NOMO-1 treated with dmso at 0.1 percent for 144 hours (cell line): Measurements from ENCODE around the gene SASH1.

Source experiments
- DNase-seq: peaks from one replicate; lab custom pipeline; 2025; ENCODE audit not compliant: unreplicated experiment; lab: John Stamatoyannopoulos, UW

Gene SASH1

GRCh38 chr6:148429423-148429822 is 86.8 kb downstream of the SASH1 start:
- DNase-seq = no peak

GRCh38 chr6:148430897-148431296 is 88.3 kb downstream of the SASH1 start:
- no peak for DNase-seq

- no peak for DNase-seq
Measured at GRCh38 chr6:148431413-148431812, 88.8 kb downstream of the SASH1 start.

GRCh38 chr6:148431840-148432239 is 89.2 kb downstream of the SASH1 start:
- DNase-seq = no peak

GRCh38 chr6:148432462-148433195 is 90.0 kb downstream of the SASH1 start:
- DNase-seq = no peak

GRCh38 chr6:148435386-148435785 is 92.7 kb downstream of the SASH1 start:
- no peak for DNase-seq

GRCh38 chr6:148436466-148436865 is 93.8 kb downstream of the SASH1 start:
- DNase-seq = no peak

GRCh38 chr6:148438632-148439031 is 96.0 kb downstream of the SASH1 start:
- DNase-seq = no peak

- no peak for DNase-seq
Measured at GRCh38 chr6:148440016-148440415, 97.4 kb downstream of the SASH1 start.

GRCh38 chr6:148440877-148441453 is 98.3 kb downstream of the SASH1 start:
- DNase-seq = no peak

- peak; percentile 30 for DNase-seq
Measured at GRCh38 chr6:148441454-148441911, 98.8 kb downstream of the SASH1 start.

- no peak for DNase-seq
Measured at GRCh38 chr6:148443798-148444560, 101.3 kb downstream of the SASH1 start.

- no peak for DNase-seq
Measured at GRCh38 chr6:148445116-148445515, 102.5 kb downstream of the SASH1 start.

- DNase-seq = no peak
Measured at GRCh38 chr6:148445620-148446019, 103.0 kb downstream of the SASH1 start.

- DNase-seq = no peak
Measured at GRCh38 chr6:148446681-148447080, 104.0 kb downstream of the SASH1 start.

GRCh38 chr6:148447521-148448230 is 105.0 kb downstream of the SASH1 start:
- DNase-seq = no peak

GRCh38 chr6:148448369-148449012 is 105.9 kb downstream of the SASH1 start:
- peak; percentile 18 for DNase-seq

- DNase-seq = no peak
Measured at GRCh38 chr6:148450866-148451265, 108.2 kb downstream of the SASH1 start.

- no peak for DNase-seq
Measured at GRCh38 chr6:148451690-148452089, 109.1 kb downstream of the SASH1 start.

GRCh38 chr6:148452876-148453275 is 110.2 kb downstream of the SASH1 start:
- DNase-seq = no peak

- no peak for DNase-seq
Measured at GRCh38 chr6:148453906-148454305, 111.3 kb downstream of the SASH1 start.
